ENCODE measurements around the gene CENPX. TPM values are rescaled to one million over a fixed set of nuclear protein-coding genes. Genes with fewer than 3 reads are reported as not detected.

CENPX gene
- total and polyA plus RNA-seq, 2 of the 13 experiments (the other 11 are each of a cell fraction or from before 2014, with no cell fraction given), result 92.7 to 170 TPM

- peak; percentile 58; the same call in 1 of the 2 replicates for TF ChIP-seq SSRP1 (CRISPR knock-in tag; IDR thresholded peaks at IDR 0.05)
- peak; percentile 24; the same call in 1 of the 2 replicates for TF ChIP-seq ZNF629 (CRISPR knock-in tag; conservative IDR thresholded peaks at IDR 0.05)
- TF ChIP-seq, protein P1, sequence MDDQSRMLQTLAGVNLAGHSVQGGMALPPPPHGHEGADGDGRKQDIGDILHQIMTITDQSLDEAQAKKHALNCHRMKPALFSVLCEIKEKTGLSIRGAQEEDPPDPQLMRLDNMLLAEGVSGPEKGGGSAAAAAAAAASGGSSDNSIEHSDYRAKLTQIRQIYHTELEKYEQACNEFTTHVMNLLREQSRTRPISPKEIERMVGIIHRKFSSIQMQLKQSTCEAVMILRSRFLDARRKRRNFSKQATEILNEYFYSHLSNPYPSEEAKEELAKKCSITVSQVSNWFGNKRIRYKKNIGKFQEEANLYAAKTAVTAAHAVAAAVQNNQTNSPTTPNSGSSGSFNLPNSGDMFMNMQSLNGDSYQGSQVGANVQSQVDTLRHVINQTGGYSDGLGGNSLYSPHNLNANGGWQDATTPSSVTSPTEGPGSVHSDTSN (CRISPR knock-in tag; IDR thresholded peaks at IDR 0.05; ENCODE audit: borderline replicate concordance), result no peak
- TF ChIP-seq ZFX (CRISPR knock-in tag; IDR thresholded peaks at IDR 0.05; ENCODE audit: low read depth), result peak; percentile 51; the same call in 1 of the 2 replicates
- 0 out of 2 replicates have a peak, but pooled peaks have one; percentile 83 for TF ChIP-seq ZNF235 (CRISPR knock-in tag; IDR thresholded peaks at IDR 0.05; ENCODE audit: borderline replicate concordance)
- TF ChIP-seq ZNF30 (CRISPR knock-in tag; IDR thresholded peaks at IDR 0.05), result no peak
- no peak for TF ChIP-seq SKI (IDR thresholded peaks at IDR 0.05; ENCODE audit: partially characterized antibody)
- TF ChIP-seq ARNT (IDR thresholded peaks at IDR 0.05), result no peak
- 0 out of 2 replicates have a peak, but pooled peaks have one; percentile 74 for TF ChIP-seq ZNF782 (CRISPR knock-in tag; IDR thresholded peaks at IDR 0.05; ENCODE audit: borderline replicate concordance)
- 0 out of 2 replicates have a peak, but pooled peaks have one; percentile 17 for TF ChIP-seq RELA (CRISPR knock-in tag; IDR thresholded peaks at IDR 0.05)
- no peak for TF ChIP-seq SP1 (IDR thresholded peaks at IDR 0.05)
- no peak for TF ChIP-seq SP1 (CRISPR knock-in tag; IDR thresholded peaks at IDR 0.05)
- no peak for TF ChIP-seq ZNF350 (CRISPR knock-in tag; IDR thresholded peaks at IDR 0.05; ENCODE audit: borderline replicate concordance, low read depth)
- TF ChIP-seq ZNF564 (CRISPR knock-in tag; IDR thresholded peaks at IDR 0.05), result 0 out of 2 replicates have a peak, but pooled peaks have one; percentile 56
- TF ChIP-seq AHR (CRISPR knock-in tag; IDR thresholded peaks at IDR 0.05), result no peak
- TF ChIP-seq ZNF713 (CRISPR knock-in tag; IDR thresholded peaks at IDR 0.05), result no peak
- TF ChIP-seq NONO (IDR thresholded peaks at IDR 0.05), result no peak
- TF ChIP-seq NONO (CRISPR knock-in tag; conservative IDR thresholded peaks at IDR 0.05), result peak; percentile 78; the same call in 1 of the 2 replicates
- TF ChIP-seq SCMH1 (CRISPR knock-in tag; IDR thresholded peaks at IDR 0.05; ENCODE audit: borderline replicate concordance), result no peak
- 0 out of 2 replicates have a peak, but pooled peaks have one; percentile 50 for TF ChIP-seq ZNF446 (CRISPR knock-in tag; IDR thresholded peaks at IDR 0.05)
- TF ChIP-seq RAD21 (CRISPR knock-in tag; IDR thresholded peaks at IDR 0.05), result no peak; the same call in 1 of the 2 replicates
- no peak for TF ChIP-seq TFAP4 (IDR thresholded peaks at IDR 0.05; ENCODE audit: borderline replicate concordance, low read depth)
- TF ChIP-seq ZNF484 (CRISPR knock-in tag; IDR thresholded peaks at IDR 0.05; ENCODE audit: borderline replicate concordance, low read depth), result no peak
- TF ChIP-seq ZNF383 (CRISPR knock-in tag; IDR thresholded peaks at IDR 0.05; ENCODE audit: borderline replicate concordance), result no peak
- TF ChIP-seq NFYB (CRISPR knock-in tag; IDR thresholded peaks at IDR 0.05), result no peak; the same call in 1 of the 2 replicates
- TF ChIP-seq, protein P2, sequence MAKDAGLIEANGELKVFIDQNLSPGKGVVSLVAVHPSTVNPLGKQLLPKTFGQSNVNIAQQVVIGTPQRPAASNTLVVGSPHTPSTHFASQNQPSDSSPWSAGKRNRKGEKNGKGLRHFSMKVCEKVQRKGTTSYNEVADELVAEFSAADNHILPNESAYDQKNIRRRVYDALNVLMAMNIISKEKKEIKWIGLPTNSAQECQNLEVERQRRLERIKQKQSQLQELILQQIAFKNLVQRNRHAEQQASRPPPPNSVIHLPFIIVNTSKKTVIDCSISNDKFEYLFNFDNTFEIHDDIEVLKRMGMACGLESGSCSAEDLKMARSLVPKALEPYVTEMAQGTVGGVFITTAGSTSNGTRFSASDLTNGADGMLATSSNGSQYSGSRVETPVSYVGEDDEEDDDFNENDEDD (CRISPR knock-in tag; IDR thresholded peaks at IDR 0.05; ENCODE audit: borderline replicate concordance), result no peak
- TF ChIP-seq JDP2 (CRISPR knock-in tag; IDR thresholded peaks at IDR 0.05; ENCODE audit: borderline replicate concordance), result no peak
These were observed 966 bp upstream of the CENPX start (continued) for GRCh38 chr17:82023447-82024241.

All from HepG2 (cell line).